SK-N-MC (cell line): ENCODE data around the gene FBXL5.
A peak's percentile ranks its signal among the peaks of the same experiment; 100 is the strongest.

Experiments used
- DNase-seq: peaks from one replicate; pipeline ENCODE4 v3.0.0-alpha.2; 2011; ENCODE audit warnings: low read depth, low spot score
- H3K27ac ChIP-seq: fragments of 200-600 bp; sonication (generic); 2 replicates; pipeline ENCODE4 v1.5.1; 2016; ENCODE audit warnings: mixed run types
- H3K36me3 ChIP-seq: fragments of 200-600 bp; sonication (generic); 2 replicates; pipeline ENCODE4 v1.6.1; 2017; ENCODE audit warnings: antibody characterized with exemption, low read length, mixed read lengths; ENCODE audit not compliant: insufficient read depth
- H3K4me3 ChIP-seq: fragments of 200-600 bp; sonication (generic); 2 replicates; pipeline ENCODE4 v1.5.1; 2016
- H3K9ac ChIP-seq: fragments of 200-600 bp; sonication (generic); 2 replicates; pipeline ENCODE4 v1.8.0; 2017; ENCODE audit warnings: mixed run types, mixed read lengths; ENCODE audit not compliant: insufficient read length
- H3K9me3 ChIP-seq: fragments of 200-600 bp; sonication (generic); 2 replicates; pipeline ENCODE4 v1.6.1; 2017; ENCODE audit warnings: low read depth, mild to moderate bottlenecking, antibody characterized with exemption, low read length, moderate library complexity, mixed read lengths
- EZH2 ChIP-seq: fragments of 200-600 bp; sonication (generic); IDR thresholded peaks from one replicate; pipeline ENCODE4 v1.6.1; 2017; ENCODE audit warnings: antibody characterized with exemption
- FOXP2 ChIP-seq: optimal IDR thresholded peaks from 2 replicates; pipeline ENCODE3; 2011; ENCODE audit warnings: mild to moderate bottlenecking, moderate library complexity; ENCODE audit not compliant: insufficient read depth; ENCODE audit errors: extremely low read length, control extremely low read depth
- POLR2AphosphoS5 ChIP-seq: IDR thresholded peaks from 2 replicates; pipeline ENCODE4 v1.6.1; 2012; ENCODE audit warnings: mild to moderate bottlenecking, low read depth, low read length, borderline replicate concordance

FBXL5 gene

GRCh38 chr4:15692602-15693001 lies 37.4 kb upstream of the FBXL5 start:
- DNase-seq = no peak
- no peak for TF ChIP-seq FOXP2
- TF ChIP-seq EZH2 = no peak
- TF ChIP-seq POLR2AphosphoS5 = no peak
- no peak overlapping the region for H3K4me3 ChIP-seq
- peaks cover 2% of the 10 kb centered on the region; the same call in 1 of the 2 replicates for H3K36me3 ChIP-seq
- H3K9ac ChIP-seq = no peak overlapping the region
- H3K27ac ChIP-seq = no peak overlapping the region
- H3K9me3 ChIP-seq = no peaks in the 10 kb centered on the region

- no peaks in the 10 kb centered on the region for H3K9me3 ChIP-seq
- H3K27ac ChIP-seq = no peak overlapping the region
- no peak overlapping the region for H3K9ac ChIP-seq
- no peak overlapping the region for H3K4me3 ChIP-seq
- peaks cover 10% of the 10 kb centered on the region for H3K36me3 ChIP-seq
- no peak for DNase-seq
- TF ChIP-seq POLR2AphosphoS5 (no peak), EZH2 (no peak), FOXP2 (no peak)
Measured at GRCh38 chr4:15691346-15692135, 36.4 kb upstream of the FBXL5 start.

- H3K36me3 ChIP-seq = peaks cover 20% of the 10 kb centered on the region
- H3K9ac ChIP-seq = no peak overlapping the region
- peak overlapping the region; percentile 25; the same call in 1 of the 2 replicates for H3K27ac ChIP-seq
- no peak for DNase-seq
- no peak for TF ChIP-seq EZH2
- no peak for TF ChIP-seq POLR2AphosphoS5
- no peak for TF ChIP-seq FOXP2
- H3K4me3 ChIP-seq = no peak overlapping the region
- H3K9me3 ChIP-seq = no peaks in the 10 kb centered on the region
Measured at GRCh38 chr4:15690020-15690809, 35.1 kb upstream of the FBXL5 start.

GRCh38 chr4:15689540-15689939 lies 34.4 kb upstream of the FBXL5 start:
- no peak for DNase-seq
- Histone ChIP-seq H3K9me3 (no peaks in the 10 kb centered on the region), H3K36me3 (peaks cover 27% of the 10 kb centered on the region), H3K4me3 (no peak overlapping the region), H3K27ac (no peak overlapping the region), H3K9ac (no peak overlapping the region)
- TF ChIP-seq POLR2AphosphoS5 = no peak
- TF ChIP-seq FOXP2 = no peak
- TF ChIP-seq EZH2 = no peak

GRCh38 chr4:15688051-15688450 lies 32.9 kb upstream of the FBXL5 start:
- no peak overlapping the region for H3K27ac ChIP-seq
- no peak overlapping the region for H3K9ac ChIP-seq

GRCh38 chr4:15684498-15684897 lies 29.3 kb upstream of the FBXL5 start:
- no peak for DNase-seq
- Histone ChIP-seq H3K9me3 (no peaks in the 10 kb centered on the region), H3K4me3 (no peak overlapping the region), H3K9ac (no peak overlapping the region), H3K27ac (no peak overlapping the region), H3K36me3 (peaks cover 30% of the 10 kb centered on the region)
- TF ChIP-seq POLR2AphosphoS5 = no peak
- TF ChIP-seq FOXP2 = no peak
- TF ChIP-seq EZH2 = no peak

More at GRCh38 chr4:15688051-15688450, 32.9 kb upstream of the FBXL5 start:
- no peak for TF ChIP-seq EZH2
- no peak for TF ChIP-seq FOXP2
- no peak for TF ChIP-seq POLR2AphosphoS5
- peaks cover 30% of the 10 kb centered on the region for H3K36me3 ChIP-seq
- no peak overlapping the region for H3K4me3 ChIP-seq
- H3K9me3 ChIP-seq = no peaks in the 10 kb centered on the region
- no peak for DNase-seq

- H3K9me3 ChIP-seq = no peaks in the 10 kb centered on the region
- no peak for TF ChIP-seq FOXP2
- no peak for TF ChIP-seq EZH2
- TF ChIP-seq POLR2AphosphoS5 = no peak
- H3K9ac ChIP-seq = no peak overlapping the region
- no peak overlapping the region for H3K27ac ChIP-seq
- DNase-seq = no peak
- H3K4me3 ChIP-seq = peak overlapping the region; percentile 91
- peaks cover 30% of the 10 kb centered on the region for H3K36me3 ChIP-seq
Measured at GRCh38 chr4:15683143-15683495, 28.0 kb upstream of the FBXL5 start.

GRCh38 chr4:15682242-15683142 lies 27.3 kb upstream of the FBXL5 start:
- Histone ChIP-seq H3K36me3 (peaks cover 27% of the 10 kb centered on the region), H3K9me3 (no peaks in the 10 kb centered on the region), H3K4me3 (peak overlapping the region; percentile 91), H3K9ac (peak overlapping the region; percentile 97), H3K27ac (peak overlapping the region; percentile 68)
- no peak for DNase-seq
- TF ChIP-seq EZH2 = no peak
- no peak for TF ChIP-seq FOXP2
